ENCODE measurements around the gene RCL1. TPM values are rescaled to one million over a fixed set of nuclear protein-coding genes. Genes with fewer than 3 reads are reported as not detected.
A peak's percentile ranks its signal among the peaks of the same experiment; 100 is the strongest.

RCL1 gene
- total and polyA plus RNA-seq, 2 of the 13 experiments (the other 11 are each of a cell fraction or from before 2014, with no cell fraction given): 22.3 to 31.6 TPM

DNA sequence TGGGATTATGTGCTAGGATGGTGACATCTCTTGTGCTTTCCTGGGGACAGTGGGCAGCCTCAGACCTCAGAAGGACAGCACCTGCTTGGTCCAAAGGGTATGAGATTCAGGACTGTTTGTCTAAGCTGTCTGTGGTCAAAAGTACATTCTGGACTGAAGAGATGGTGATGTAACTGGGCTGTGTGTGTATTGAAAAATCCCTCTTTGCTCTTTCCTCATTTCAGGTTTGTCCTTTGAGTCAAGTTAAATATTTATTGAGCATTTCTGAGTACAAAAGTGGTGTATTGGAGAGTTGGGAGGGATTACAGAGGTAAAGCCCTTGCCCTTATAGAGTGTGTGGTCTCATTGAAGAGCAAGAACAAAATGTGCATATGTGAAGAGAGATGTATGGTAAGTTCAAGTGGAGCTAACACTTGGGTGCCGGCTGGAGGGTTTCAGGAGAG lies 46.7 kb downstream of the RCL1 start (continued):
- TF ChIP-seq BRCA1 (CRISPR knock-in tag; IDR thresholded peaks at IDR 0.05): 0 out of 2 replicates have a peak, but pooled peaks have one; percentile 8
- TF ChIP-seq, protein P1, sequence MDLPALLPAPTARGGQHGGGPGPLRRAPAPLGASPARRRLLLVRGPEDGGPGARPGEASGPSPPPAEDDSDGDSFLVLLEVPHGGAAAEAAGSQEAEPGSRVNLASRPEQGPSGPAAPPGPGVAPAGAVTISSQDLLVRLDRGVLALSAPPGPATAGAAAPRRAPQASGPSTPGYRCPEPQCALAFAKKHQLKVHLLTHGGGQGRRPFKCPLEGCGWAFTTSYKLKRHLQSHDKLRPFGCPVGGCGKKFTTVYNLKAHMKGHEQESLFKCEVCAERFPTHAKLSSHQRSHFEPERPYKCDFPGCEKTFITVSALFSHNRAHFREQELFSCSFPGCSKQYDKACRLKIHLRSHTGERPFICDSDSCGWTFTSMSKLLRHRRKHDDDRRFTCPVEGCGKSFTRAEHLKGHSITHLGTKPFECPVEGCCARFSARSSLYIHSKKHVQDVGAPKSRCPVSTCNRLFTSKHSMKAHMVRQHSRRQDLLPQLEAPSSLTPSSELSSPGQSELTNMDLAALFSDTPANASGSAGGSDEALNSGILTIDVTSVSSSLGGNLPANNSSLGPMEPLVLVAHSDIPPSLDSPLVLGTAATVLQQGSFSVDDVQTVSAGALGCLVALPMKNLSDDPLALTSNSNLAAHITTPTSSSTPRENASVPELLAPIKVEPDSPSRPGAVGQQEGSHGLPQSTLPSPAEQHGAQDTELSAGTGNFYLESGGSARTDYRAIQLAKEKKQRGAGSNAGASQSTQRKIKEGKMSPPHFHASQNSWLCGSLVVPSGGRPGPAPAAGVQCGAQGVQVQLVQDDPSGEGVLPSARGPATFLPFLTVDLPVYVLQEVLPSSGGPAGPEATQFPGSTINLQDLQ (CRISPR knock-in tag; IDR thresholded peaks at IDR 0.05): no peak
- TF ChIP-seq, protein P2, sequence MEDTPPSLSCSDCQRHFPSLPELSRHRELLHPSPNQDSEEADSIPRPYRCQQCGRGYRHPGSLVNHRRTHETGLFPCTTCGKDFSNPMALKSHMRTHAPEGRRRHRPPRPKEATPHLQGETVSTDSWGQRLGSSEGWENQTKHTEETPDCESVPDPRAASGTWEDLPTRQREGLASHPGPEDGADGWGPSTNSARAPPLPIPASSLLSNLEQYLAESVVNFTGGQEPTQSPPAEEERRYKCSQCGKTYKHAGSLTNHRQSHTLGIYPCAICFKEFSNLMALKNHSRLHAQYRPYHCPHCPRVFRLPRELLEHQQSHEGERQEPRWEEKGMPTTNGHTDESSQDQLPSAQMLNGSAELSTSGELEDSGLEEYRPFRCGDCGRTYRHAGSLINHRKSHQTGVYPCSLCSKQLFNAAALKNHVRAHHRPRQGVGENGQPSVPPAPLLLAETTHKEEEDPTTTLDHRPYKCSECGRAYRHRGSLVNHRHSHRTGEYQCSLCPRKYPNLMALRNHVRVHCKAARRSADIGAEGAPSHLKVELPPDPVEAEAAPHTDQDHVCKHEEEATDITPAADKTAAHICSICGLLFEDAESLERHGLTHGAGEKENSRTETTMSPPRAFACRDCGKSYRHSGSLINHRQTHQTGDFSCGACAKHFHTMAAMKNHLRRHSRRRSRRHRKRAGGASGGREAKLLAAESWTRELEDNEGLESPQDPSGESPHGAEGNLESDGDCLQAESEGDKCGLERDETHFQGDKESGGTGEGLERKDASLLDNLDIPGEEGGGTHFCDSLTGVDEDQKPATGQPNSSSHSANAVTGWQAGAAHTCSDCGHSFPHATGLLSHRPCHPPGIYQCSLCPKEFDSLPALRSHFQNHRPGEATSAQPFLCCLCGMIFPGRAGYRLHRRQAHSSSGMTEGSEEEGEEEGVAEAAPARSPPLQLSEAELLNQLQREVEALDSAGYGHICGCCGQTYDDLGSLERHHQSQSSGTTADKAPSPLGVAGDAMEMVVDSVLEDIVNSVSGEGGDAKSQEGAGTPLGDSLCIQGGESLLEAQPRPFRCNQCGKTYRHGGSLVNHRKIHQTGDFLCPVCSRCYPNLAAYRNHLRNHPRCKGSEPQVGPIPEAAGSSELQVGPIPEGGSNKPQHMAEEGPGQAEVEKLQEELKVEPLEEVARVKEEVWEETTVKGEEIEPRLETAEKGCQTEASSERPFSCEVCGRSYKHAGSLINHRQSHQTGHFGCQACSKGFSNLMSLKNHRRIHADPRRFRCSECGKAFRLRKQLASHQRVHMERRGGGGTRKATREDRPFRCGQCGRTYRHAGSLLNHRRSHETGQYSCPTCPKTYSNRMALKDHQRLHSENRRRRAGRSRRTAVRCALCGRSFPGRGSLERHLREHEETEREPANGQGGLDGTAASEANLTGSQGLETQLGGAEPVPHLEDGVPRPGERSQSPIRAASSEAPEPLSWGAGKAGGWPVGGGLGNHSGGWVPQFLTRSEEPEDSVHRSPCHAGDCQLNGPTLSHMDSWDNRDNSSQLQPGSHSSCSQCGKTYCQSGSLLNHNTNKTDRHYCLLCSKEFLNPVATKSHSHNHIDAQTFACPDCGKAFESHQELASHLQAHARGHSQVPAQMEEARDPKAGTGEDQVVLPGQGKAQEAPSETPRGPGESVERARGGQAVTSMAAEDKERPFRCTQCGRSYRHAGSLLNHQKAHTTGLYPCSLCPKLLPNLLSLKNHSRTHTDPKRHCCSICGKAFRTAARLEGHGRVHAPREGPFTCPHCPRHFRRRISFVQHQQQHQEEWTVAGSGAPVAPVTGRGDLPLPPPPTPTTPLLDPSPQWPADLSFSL (CRISPR knock-in tag; IDR thresholded peaks at IDR 0.05): peak; percentile 62; the same call in 1 of the 2 replicates
- TF ChIP-seq REL (CRISPR knock-in tag; conservative IDR thresholded peaks at IDR 0.05): 0 out of 2 replicates have a peak, but pooled peaks have one; percentile 31
- TF ChIP-seq, protein P3, sequence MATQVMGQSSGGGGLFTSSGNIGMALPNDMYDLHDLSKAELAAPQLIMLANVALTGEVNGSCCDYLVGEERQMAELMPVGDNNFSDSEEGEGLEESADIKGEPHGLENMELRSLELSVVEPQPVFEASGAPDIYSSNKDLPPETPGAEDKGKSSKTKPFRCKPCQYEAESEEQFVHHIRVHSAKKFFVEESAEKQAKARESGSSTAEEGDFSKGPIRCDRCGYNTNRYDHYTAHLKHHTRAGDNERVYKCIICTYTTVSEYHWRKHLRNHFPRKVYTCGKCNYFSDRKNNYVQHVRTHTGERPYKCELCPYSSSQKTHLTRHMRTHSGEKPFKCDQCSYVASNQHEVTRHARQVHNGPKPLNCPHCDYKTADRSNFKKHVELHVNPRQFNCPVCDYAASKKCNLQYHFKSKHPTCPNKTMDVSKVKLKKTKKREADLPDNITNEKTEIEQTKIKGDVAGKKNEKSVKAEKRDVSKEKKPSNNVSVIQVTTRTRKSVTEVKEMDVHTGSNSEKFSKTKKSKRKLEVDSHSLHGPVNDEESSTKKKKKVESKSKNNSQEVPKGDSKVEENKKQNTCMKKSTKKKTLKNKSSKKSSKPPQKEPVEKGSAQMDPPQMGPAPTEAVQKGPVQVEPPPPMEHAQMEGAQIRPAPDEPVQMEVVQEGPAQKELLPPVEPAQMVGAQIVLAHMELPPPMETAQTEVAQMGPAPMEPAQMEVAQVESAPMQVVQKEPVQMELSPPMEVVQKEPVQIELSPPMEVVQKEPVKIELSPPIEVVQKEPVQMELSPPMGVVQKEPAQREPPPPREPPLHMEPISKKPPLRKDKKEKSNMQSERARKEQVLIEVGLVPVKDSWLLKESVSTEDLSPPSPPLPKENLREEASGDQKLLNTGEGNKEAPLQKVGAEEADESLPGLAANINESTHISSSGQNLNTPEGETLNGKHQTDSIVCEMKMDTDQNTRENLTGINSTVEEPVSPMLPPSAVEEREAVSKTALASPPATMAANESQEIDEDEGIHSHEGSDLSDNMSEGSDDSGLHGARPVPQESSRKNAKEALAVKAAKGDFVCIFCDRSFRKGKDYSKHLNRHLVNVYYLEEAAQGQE (IDR thresholded peaks at IDR 0.05; ENCODE audit: borderline replicate concordance in 1 of 2, low read depth in 1 of 2, low read length in 2 of 2): peak in 1 of 2 experiments; percentile 66; a peak in 1 of 4 replicates
- no peak for TF ChIP-seq PCBP2 (optimal IDR thresholded peaks at IDR 0.05; ENCODE audit: low read depth, low read length, poor library complexity, severe bottlenecking)
- no peak; the same call in 1 of the 2 replicates for TF ChIP-seq KDM5A (IDR thresholded peaks at IDR 0.05; ENCODE audit: borderline replicate concordance, low read length)
- TF ChIP-seq SMAD1 (CRISPR knock-in tag; IDR thresholded peaks at IDR 0.05; ENCODE audit: borderline replicate concordance, low read depth): no peak
- TF ChIP-seq PITX1 (CRISPR knock-in tag; IDR thresholded peaks at IDR 0.05): peak; percentile 98
- TF ChIP-seq CEBPB (IDR thresholded peaks at IDR 0.05; ENCODE audit: borderline replicate concordance, low read depth, low read length): peak; percentile 97
- TF ChIP-seq ZFP82 (CRISPR knock-in tag; IDR thresholded peaks at IDR 0.05; ENCODE audit: borderline replicate concordance): no peak
- TF ChIP-seq, protein P4, sequence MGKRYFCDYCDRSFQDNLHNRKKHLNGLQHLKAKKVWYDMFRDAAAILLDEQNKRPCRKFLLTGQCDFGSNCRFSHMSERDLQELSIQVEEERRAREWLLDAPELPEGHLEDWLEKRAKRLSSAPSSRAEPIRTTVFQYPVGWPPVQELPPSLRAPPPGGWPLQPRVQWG (CRISPR knock-in tag; IDR thresholded peaks at IDR 0.05; ENCODE audit: borderline replicate concordance, low read depth): no peak
- no peak for TF ChIP-seq ZFAT (CRISPR knock-in tag; conservative IDR thresholded peaks at IDR 0.05)
- no peak for TF ChIP-seq RBM39 (IDR thresholded peaks at IDR 0.05; ENCODE audit: low read depth, low read length, poor library complexity, severe bottlenecking)
- TF ChIP-seq U2AF1 (optimal IDR thresholded peaks at IDR 0.05; ENCODE audit: low read depth, low read length): no peak
- no peak for TF ChIP-seq ZNF672 (CRISPR knock-in tag; IDR thresholded peaks at IDR 0.05)

Measured in HepG2 (cell line).